ENCODE results near the gene PCOLCE2.

The PCOLCE2 gene

DNA sequence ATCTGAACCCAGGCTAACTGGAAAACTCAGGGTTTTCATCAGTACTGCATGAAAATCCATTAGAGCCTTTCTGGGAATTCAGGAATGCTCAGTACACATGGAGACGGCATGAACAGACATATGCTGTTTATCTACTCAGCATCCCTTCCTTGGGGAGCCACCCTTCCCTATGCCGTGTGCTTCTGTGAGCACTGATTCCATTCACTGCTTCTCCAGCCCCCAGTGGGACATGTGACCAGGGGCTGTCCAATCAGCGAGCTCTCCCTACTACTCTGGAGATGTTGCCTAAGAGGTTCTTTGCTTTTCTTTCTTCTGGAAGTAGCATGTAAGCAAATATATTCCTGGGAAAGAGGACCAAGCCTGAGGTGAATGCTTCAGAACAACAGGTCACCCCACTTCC, 5.6 kb upstream of the PCOLCE2 start:
- H3K27ac ChIP-seq: no peak overlapping the region
- TF ChIP-seq, protein P1, sequence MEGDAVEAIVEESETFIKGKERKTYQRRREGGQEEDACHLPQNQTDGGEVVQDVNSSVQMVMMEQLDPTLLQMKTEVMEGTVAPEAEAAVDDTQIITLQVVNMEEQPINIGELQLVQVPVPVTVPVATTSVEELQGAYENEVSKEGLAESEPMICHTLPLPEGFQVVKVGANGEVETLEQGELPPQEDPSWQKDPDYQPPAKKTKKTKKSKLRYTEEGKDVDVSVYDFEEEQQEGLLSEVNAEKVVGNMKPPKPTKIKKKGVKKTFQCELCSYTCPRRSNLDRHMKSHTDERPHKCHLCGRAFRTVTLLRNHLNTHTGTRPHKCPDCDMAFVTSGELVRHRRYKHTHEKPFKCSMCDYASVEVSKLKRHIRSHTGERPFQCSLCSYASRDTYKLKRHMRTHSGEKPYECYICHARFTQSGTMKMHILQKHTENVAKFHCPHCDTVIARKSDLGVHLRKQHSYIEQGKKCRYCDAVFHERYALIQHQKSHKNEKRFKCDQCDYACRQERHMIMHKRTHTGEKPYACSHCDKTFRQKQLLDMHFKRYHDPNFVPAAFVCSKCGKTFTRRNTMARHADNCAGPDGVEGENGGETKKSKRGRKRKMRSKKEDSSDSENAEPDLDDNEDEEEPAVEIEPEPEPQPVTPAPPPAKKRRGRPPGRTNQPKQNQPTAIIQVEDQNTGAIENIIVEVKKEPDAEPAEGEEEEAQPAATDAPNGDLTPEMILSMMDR (IDR thresholded peaks at IDR 0.05): no peak
- no peak overlapping the region for H3K4me3 ChIP-seq
- DNase-seq (ENCODE audit: low spot score): no peak

DNA sequence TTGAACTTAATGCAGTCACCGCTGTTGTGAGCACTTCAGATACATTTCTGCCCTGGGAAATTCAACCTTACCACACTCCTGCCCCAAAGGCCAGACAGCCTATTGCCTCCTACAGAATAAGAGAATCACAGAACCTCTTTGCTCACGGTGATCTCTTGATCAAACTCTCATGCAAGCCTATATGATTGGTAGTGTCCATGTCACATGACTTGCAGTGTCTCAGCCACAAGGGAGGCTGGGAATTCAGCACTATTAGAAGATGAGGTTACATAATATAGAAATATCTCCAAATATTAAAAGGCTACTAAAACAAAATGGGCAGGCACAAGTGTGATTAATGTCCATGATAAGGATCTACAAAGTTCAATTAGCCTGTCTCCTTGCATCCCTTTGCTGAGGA, 3.8 kb upstream of the PCOLCE2 start:
- no peak for DNase-seq (ENCODE audit: low spot score)
- Histone ChIP-seq H3K27ac (no peak overlapping the region), H3K4me3 (no peak overlapping the region)
- TF ChIP-seq, protein P1 (IDR thresholded peaks at IDR 0.05): no peak

DNA sequence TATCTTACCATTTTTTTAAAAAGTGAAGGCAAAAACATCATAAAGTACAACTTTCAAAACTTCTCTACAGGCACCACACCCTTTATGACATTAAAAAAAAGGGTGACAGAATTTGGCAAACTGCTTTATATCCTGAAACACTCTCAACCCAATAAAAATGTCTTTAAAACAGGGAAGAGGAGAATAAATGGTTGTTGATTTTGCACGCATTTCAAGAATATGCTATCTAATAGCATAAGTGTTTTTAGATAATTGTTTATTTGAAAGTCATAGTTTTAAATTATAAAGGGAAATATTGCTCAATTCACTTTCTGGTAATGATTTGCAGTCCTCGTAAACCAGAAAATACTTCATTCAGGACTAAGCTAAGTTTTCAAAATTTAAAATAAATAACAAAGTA, 1.7 kb upstream of the PCOLCE2 start:
- H3K27ac ChIP-seq: no peak overlapping the region
- no peak for DNase-seq (ENCODE audit: low spot score)
- TF ChIP-seq, protein P1 (IDR thresholded peaks at IDR 0.05): no peak

DNA sequence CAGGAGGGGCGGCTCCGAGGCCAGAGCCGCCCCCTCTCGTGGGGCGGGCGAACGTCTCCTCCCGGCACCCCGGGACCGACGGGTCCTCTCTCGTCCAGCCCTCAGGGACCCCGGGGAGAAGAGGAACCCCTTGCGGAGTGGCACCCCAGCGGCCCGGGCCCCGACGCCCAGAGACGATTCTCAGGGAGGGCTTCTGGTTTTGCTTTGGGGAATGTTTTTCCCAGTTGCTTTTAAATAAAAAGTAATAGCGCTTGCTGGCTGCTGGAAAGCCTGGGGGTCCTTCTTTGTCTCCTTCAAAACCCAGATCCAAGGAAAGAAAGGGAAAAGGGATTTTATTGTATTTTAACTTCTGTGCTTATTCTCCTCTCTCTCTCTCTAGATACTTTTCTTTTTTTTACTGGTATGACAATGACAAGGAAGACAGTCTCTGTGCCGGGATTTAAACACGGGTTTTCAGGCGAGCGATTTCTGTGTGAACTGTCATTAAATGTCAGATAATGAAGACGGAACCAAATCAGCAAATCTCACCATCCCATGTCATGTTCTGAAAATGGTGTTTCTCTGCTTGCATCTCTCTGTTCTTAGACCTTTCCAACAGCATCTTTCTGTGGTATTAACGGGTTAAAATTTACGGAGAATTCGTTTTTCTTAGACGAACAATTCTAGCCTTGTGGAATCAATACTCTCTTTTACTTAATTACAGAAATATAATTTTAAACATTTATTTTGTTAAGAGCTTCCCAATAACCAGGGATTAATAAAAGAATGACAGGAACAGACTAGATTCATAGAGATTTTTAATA, 530 bp upstream of the PCOLCE2 start:
- peak overlapping the region; percentile 84 for H3K4me3 ChIP-seq
- no peak for DNase-seq (ENCODE audit: low spot score)
- TF ChIP-seq, protein P1 (IDR thresholded peaks at IDR 0.05): no peak
- H3K27ac ChIP-seq: peak overlapping the region; percentile 57 to 88

More for the DNA sequence above, 1.7 kb upstream of the PCOLCE2 start:
- H3K4me3 ChIP-seq: no peak overlapping the region

DNA sequence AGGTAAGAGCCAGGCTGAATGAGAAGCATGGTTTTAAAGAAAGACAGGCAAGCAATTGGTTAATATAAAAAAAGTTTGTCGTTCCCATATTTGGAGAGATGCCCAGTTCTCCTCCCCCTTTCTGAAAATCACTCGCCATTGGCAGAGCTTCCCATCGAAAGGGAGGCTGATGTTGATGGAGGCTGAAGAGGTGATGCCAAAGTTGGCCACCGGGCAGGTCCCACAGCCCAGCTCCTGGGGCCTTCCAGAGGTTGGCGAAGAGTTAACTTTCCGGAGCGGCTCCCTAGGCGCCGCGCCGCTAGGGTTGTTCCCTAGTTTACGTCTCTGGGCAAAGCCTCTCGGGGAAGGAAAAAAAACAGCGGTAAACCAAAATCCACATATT, 793 bp downstream of the PCOLCE2 start:
- DNase-seq (ENCODE audit: low spot score): no peak

DNA sequence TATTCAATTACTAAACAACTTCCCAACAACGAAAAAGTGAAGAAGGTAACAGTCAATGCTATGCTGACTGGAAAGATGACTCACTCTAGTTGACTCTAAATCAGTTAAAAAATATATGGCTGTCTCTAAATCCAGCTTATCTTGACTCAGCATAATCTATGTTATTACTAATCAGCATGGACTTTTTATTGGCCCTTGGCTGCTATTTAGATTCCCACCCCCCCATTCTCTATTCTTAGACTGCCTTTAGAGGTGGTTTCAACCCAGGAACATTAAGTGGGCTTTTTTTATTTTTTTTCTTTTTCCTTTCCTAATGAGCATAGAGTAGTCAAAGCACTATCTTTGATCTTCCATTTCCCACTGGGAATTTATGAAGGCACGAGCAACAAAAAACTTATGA, 1.9 kb downstream of the PCOLCE2 start:
- H3K27ac ChIP-seq: no peak overlapping the region
- peak overlapping the region; percentile 84 for H3K4me3 ChIP-seq
- DNase-seq (ENCODE audit: low spot score): no peak
- TF ChIP-seq, protein P1 (IDR thresholded peaks at IDR 0.05): no peak

More for the DNA sequence above, 793 bp downstream of the PCOLCE2 start:
- peak overlapping the region; percentile 84 for H3K4me3 ChIP-seq
- TF ChIP-seq, protein P1 (IDR thresholded peaks at IDR 0.05): no peak
- peak overlapping the region; percentile 57 to 88 for H3K27ac ChIP-seq

DNA sequence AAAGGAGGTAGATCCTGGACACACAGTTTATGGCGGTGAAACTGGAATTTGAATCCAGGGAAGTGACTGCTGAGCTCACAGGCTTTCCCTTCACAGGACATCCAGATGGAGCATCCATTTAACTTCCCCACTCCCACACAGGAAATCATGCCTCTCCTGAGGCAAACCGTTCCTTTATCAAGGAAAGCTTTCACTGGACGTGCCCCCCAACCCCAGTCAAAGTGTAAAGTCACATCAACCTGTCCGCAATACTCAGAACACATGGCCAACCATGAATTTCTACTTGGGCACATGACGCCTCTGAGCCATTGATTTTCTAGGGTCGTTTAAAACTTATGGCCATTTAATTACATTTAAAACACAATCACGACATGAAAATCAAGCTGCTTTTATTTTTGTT, 2.9 kb downstream of the PCOLCE2 start:
- no peak for DNase-seq (ENCODE audit: low spot score)
- TF ChIP-seq, protein P1 (IDR thresholded peaks at IDR 0.05): no peak
- H3K4me3 ChIP-seq: no peak overlapping the region
- H3K27ac ChIP-seq: no peak overlapping the region

Measured in coronary artery (tissue), 2 donors.